Stomach (tissue), 9 donors: ENCODE data around the gene FLRT2. TPM values are rescaled to one million over a fixed set of nuclear protein-coding genes. Genes with fewer than 3 reads are reported as not detected.

ENCODE experiments used
- DNase-seq, 2 donors: peaks; one replicate each; pipeline versions ENCODE4 v3.0.0 to v3.0.0-alpha.2; 2013 to 2019
- H3K27ac ChIP-seq, 5 donors: fragments of 200-600 bp in 4 of 5; sonication (generic) in 4 of 5; one replicate each; pipeline ENCODE4 v1.5.1; 2013 to 2019; ENCODE audit warnings: mild to moderate bottlenecking in 1 of 5, moderate library complexity in 1 of 5
- H3K27me3 ChIP-seq, 3 donors: fragments of 200-600 bp; sonication (generic); one replicate each; pipeline ENCODE4 v1.5.1; 2017 to 2019; ENCODE audit warnings: mixed run types in 1 of 3
- H3K36me3 ChIP-seq, 4 donors: fragments of 200-600 bp; sonication (generic); 1 replicate in 3 of 4; 2 replicates in 1 of 4; pipeline ENCODE4 v1.5.1; 2016 to 2019
- H3K4me1 ChIP-seq, 4 donors: fragments of 200-600 bp; sonication (generic); one replicate each; pipeline ENCODE4 v1.5.1; 2016 to 2019
- H3K4me3 ChIP-seq, 4 donors: fragments of 200-600 bp; sonication (generic) in 3 of 4; one replicate each; pipeline ENCODE4 v1.5.1; 2016 to 2019; ENCODE audit warnings: mild to moderate bottlenecking in 1 of 4
- H3K9me3 ChIP-seq, 4 donors: fragments of 200-600 bp; sonication (generic); one replicate each; pipeline ENCODE4 v1.5.1; 2016 to 2019
- CTCF ChIP-seq, 7 experiments: fragments of 450-650 bp in 4 of 7; fragments of 200-600 bp in 3 of 7; sonication (generic) in 3 of 7; IDR thresholded peaks; one replicate each; pipeline ENCODE4 v1.5.1; 2016 to 2019; ENCODE audit warnings: antibody characterized with exemption in 7 of 7, control low read depth in 2 of 7, mild to moderate bottlenecking in 1 of 7
- EP300 ChIP-seq: sonication (generic); formaldehyde crosslinking; IDR thresholded peaks from one replicate; pipeline ENCODE4 v1.6.1; 2017; ENCODE audit warnings: antibody characterized with exemption
- POLR2A ChIP-seq, 4 donors: fragments of 450-650 bp; IDR thresholded peaks; one replicate each; pipeline ENCODE4 v1.6.1; 2016; ENCODE audit warnings: antibody characterized with exemption in 4 of 4, control low read depth in 2 of 4, mild to moderate bottlenecking in 1 of 4, moderate library complexity in 1 of 4
- POLR2AphosphoS5 ChIP-seq, 3 donors: sonication (generic); formaldehyde crosslinking; IDR thresholded peaks; one replicate each; pipeline ENCODE4 v1.6.1; 2016; ENCODE audit warnings: antibody characterized with exemption in 3 of 3
- WGBS, 5 donors: extraction: QIAGEN DNeasy Blood & Tissue Kit in 3 of 5; methylation state at CpG; one replicate each; pipeline versions ENCODE4 v1.1.5 to v1.1.7; 2013 to 2018; 5-methylcytosine and 5-hydroxymethylcytosine counted together
- intact Hi-C: fragments of 100-400 bp; cut with DNase I; formaldehyde crosslinking; loops from one replicate; pipeline ENCODE4 v1.15.1; 2023; ENCODE audit warnings: low total_unique reads
- polyA plus RNA-seq, 3 donors: library from polyadenylated mRNA; stranded (reverse); fragments of 200-250 nt; gene quantifications; one replicate each; pipeline ENCODE4 v1.2.3, GENCODE V29; 2013
- total RNA-seq, 5 donors: library from RNA; depleted of rRNA; stranded (reverse); fragments of >200 nt; gene quantifications; one replicate each; pipeline versions ENCODE4 v1.1.0 to v1.2.3, GENCODE V29; 2014 to 2016
- donor health status: healthy with polysubstance abuse.
- donor health status: Bipolar disorder and iron deficiency.
- donor health status: healthy.

The FLRT2 gene
- total and polyA plus RNA-seq, 8 donors = 0.45 to 34.1 (median 1.2) TPM

GRCh38 chr14:85554106-85554505 is 24.2 kb downstream of the FLRT2 start:
- intact Hi-C loops = no loop called here
- H3K4me1 ChIP-seq = no peaks in the 10 kb centered on the region

GRCh38 chr14:85556267-85556666 is 26.3 kb downstream of the FLRT2 start:
- H3K4me1 ChIP-seq = no peaks in the 10 kb centered on the region
- H3K9me3 ChIP-seq = no peaks in the 10 kb centered on the region
- no peak overlapping the region for H3K27ac ChIP-seq
- no peak for DNase-seq
- TF ChIP-seq CTCF (IDR thresholded peaks at IDR 0.05) = no peak
- TF ChIP-seq EP300 = no peak
- TF ChIP-seq POLR2AphosphoS5 (IDR thresholded peaks at IDR 0.05) = no peak
- TF ChIP-seq POLR2A (IDR thresholded peaks at IDR 0.05) = no peak
- no peak overlapping the region for H3K4me3 ChIP-seq
- no peaks in the 10 kb centered on the region for H3K36me3 ChIP-seq
- intact Hi-C loops = no loop called here
- WGBS, 5 donors = 73 to 97% (median 90%) methylated on average over 1 of the region's 1 CpG
- no peaks in the 10 kb centered on the region for H3K27me3 ChIP-seq

More at GRCh38 chr14:85554106-85554505, 24.2 kb downstream of the FLRT2 start:
- Histone ChIP-seq H3K27me3 (no peaks in the 10 kb centered on the region), H3K9me3 (no peaks in the 10 kb centered on the region), H3K4me3 (no peak overlapping the region), H3K27ac (no peak overlapping the region), H3K36me3 (peaks cover 0 to 2% (median 0%) of the 10 kb centered on the region in 4 donors)
- DNase-seq = no peak
- WGBS, 5 donors = 47 to 71% (median 56%) methylated on average over 3 of the region's 3 CpGs
- TF ChIP-seq POLR2AphosphoS5 (IDR thresholded peaks at IDR 0.05) (no peak), EP300 (no peak), POLR2A (IDR thresholded peaks at IDR 0.05) (no peak), CTCF (IDR thresholded peaks at IDR 0.05) (no peak)

DNA sequence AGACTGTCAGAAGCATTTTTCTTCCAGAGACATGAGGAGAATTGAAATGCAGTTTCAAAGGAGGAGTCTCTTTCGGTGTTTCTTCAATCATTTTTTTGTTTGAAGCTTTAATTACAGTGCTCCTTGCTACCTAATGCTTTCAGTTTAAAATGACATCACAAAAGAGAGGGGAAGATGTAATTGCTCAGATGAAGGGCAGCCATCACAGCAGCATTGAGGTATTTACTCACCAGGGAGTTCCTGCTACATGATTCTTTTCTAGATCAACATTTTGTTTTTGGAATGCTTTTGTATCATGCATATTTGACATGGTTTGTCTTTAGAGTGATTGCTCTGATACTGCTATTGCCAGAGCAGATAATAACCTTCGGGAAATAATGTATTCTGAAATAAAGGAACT is 28.6 kb downstream of the FLRT2 start:
- Histone ChIP-seq H3K27me3 (no peaks in the 10 kb centered on the region), H3K27ac (no peak overlapping the region), H3K36me3 (no peaks in the 10 kb centered on the region), H3K4me1 (no peaks in the 10 kb centered on the region), H3K4me3 (no peak overlapping the region), H3K9me3 (no peaks in the 10 kb centered on the region)
- no peak for TF ChIP-seq CTCF (IDR thresholded peaks at IDR 0.05)
- TF ChIP-seq POLR2A (IDR thresholded peaks at IDR 0.05) = no peak
- no peak for TF ChIP-seq POLR2AphosphoS5 (IDR thresholded peaks at IDR 0.05)
- TF ChIP-seq EP300 = no peak
- intact Hi-C loops = no loop called here
- DNase-seq = no peak
- WGBS, 5 donors = 54 to 75% (median 68%) methylated on average over 2 of the region's 2 CpGs

GRCh38 chr14:85562630-85563029 is 32.7 kb downstream of the FLRT2 start:
- DNase-seq = no peak
- Histone ChIP-seq H3K27ac (no peak overlapping the region), H3K27me3 (no peaks in the 10 kb centered on the region), H3K36me3 (no peaks in the 10 kb centered on the region), H3K9me3 (no peaks in the 10 kb centered on the region), H3K4me1 (peaks cover 0 to 8% (median 0%) of the 10 kb centered on the region in 4 donors), H3K4me3 (no peak overlapping the region)
- WGBS, 5 donors = 85 to 91% (median 85%) methylated on average over 5 of the region's 5 CpGs
- TF ChIP-seq EP300 (no peak), POLR2A (IDR thresholded peaks at IDR 0.05) (no peak), POLR2AphosphoS5 (IDR thresholded peaks at IDR 0.05) (no peak), CTCF (IDR thresholded peaks at IDR 0.05) (no peak)
- intact Hi-C loops = no loop called here
